GM23248 (cell line): ENCODE measurements around the gene EFCAB6. TPM values are rescaled to one million over a fixed set of nuclear protein-coding genes. Genes with fewer than 3 reads are reported as not detected.

Experiments used
- DNase-seq: peaks from one replicate; pipeline ENCODE4 v3.0.0-alpha.2; 2015
- H2AFZ ChIP-seq: fragments of 200-600 bp; sonication (generic); 2 replicates; pipeline ENCODE4 v1.6.1; 2016; ENCODE audit warnings: antibody characterized with exemption
- H3F3A ChIP-seq: fragments of 200-600 bp; sonication (generic); 2 replicates; pipeline ENCODE4 v1.6.1; 2016; ENCODE audit warnings: mild to moderate bottlenecking, antibody characterized with exemption, mixed run types; ENCODE audit not compliant: insufficient read depth
- H3K27ac ChIP-seq: fragments of 200-600 bp; sonication (generic); 2 replicates; pipeline ENCODE4 v1.5.1; 2016; ENCODE audit warnings: mild to moderate bottlenecking
- H3K27me3 ChIP-seq: fragments of 200-600 bp; sonication (generic); replicated peaks from 2 replicates; pipeline ENCODE4 v1.6.1; 2016; ENCODE audit warnings: mild to moderate bottlenecking; ENCODE audit not compliant: insufficient read depth
- H3K36me3 ChIP-seq: fragments of 200-600 bp; sonication (generic); 2 replicates; pipeline ENCODE4 v1.6.1; 2016; ENCODE audit warnings: low read depth, mild to moderate bottlenecking
- H3K4me1 ChIP-seq: fragments of 200-600 bp; sonication (generic); 2 replicates; pipeline ENCODE4 v1.6.1; 2016; ENCODE audit warnings: mild to moderate bottlenecking; ENCODE audit not compliant: insufficient read depth
- H3K4me2 ChIP-seq: fragments of 200-600 bp; sonication (generic); one replicate; pipeline ENCODE4 v1.6.1; 2016; ENCODE audit warnings: mild to moderate bottlenecking; ENCODE audit not compliant: unreplicated experiment
- H3K4me3 ChIP-seq: fragments of 200-600 bp; sonication (generic); 2 replicates; pipeline ENCODE4 v1.5.1; 2016; ENCODE audit warnings: mild to moderate bottlenecking
- H3K79me2 ChIP-seq: fragments of 200-600 bp; sonication (generic); 2 replicates; pipeline ENCODE4 v1.6.1; 2016; ENCODE audit warnings: mild to moderate bottlenecking; ENCODE audit not compliant: insufficient read depth
- H3K9ac ChIP-seq: fragments of 200-600 bp; sonication (generic); 2 replicates; pipeline ENCODE4 v1.6.1; 2016; ENCODE audit warnings: mild to moderate bottlenecking
- H3K9me2 ChIP-seq: fragments of 200-600 bp; sonication (generic); 2 replicates; pipeline ENCODE4 v1.6.1; 2016; ENCODE audit warnings: mixed run types, mild to moderate bottlenecking, moderate library complexity; ENCODE audit not compliant: insufficient read depth
- H3K9me3 ChIP-seq: fragments of 200-600 bp; sonication (generic); one replicate; pipeline ENCODE4 v1.6.1; 2017; ENCODE audit warnings: low read depth
- H4K20me1 ChIP-seq: fragments of 200-600 bp; sonication (generic); 2 replicates; pipeline ENCODE4 v1.6.0; 2016; ENCODE audit not compliant: insufficient read depth
- EZH2 ChIP-seq: fragments of 200-600 bp; sonication (generic); IDR thresholded peaks from 2 replicates; pipeline ENCODE4 v1.6.1; 2018; ENCODE audit warnings: antibody characterized with exemption, mild to moderate bottlenecking; ENCODE audit not compliant: insufficient read depth, poor library complexity, severe bottlenecking
- EZH2phosphoT487 ChIP-seq: fragments of 200-600 bp; sonication (generic); IDR thresholded peaks from 2 replicates; pipeline ENCODE4 v1.6.1; 2018; ENCODE audit warnings: antibody characterized with exemption, moderate library complexity, mild to moderate bottlenecking, low read depth; ENCODE audit not compliant: insufficient read depth
- WGBS, 2 experiments: methylation state at CpG; one replicate each; pipeline ENCODE4 v1.1.6; 2015 to 2017; ENCODE audit warnings: low lambda C conversion rate in 2 of 2, low coverage in 1 of 2; ENCODE audit errors: missing lambda C conversion rate in 2 of 2; 5-methylcytosine and 5-hydroxymethylcytosine counted together
- in situ Hi-C: fragments of 300-500 bp; cut with MboI; formaldehyde crosslinking; loops from 2 replicates; pipeline ENCODE4 v1.15.0; 2020
- polyA plus RNA-seq: library from polyadenylated mRNA; unstranded; fragments of >200 nt; fragmentation: Nextera tagmentation; extraction: Ambion mirVana; gene quantifications from 2 replicates; pipeline ENCODE4 v1.2.1, GENCODE V29; 2016
- total RNA-seq: library from RNA; depleted of rRNA; stranded (reverse); fragments of >200 nt; shearing (Covaris generic); gene quantifications from 2 replicates; pipeline ENCODE4 v1.2.3, GENCODE V29; 2014

The EFCAB6 gene
- total and polyA plus RNA-seq, 2 experiments from 2014 or later = 1.5 to 2.1 TPM

GRCh38 chr22:43542681-43543521 is 269.2 kb downstream of the EFCAB6 start:
- H3F3A ChIP-seq = no peaks in the 10 kb centered on the region
- H3K4me3 ChIP-seq = no peak overlapping the region
- no peaks in the 10 kb centered on the region for H3K79me2 ChIP-seq
- H3K9me3 ChIP-seq = no peaks in the 10 kb centered on the region
- H3K4me2 ChIP-seq = no peak overlapping the region
- H3K27me3 ChIP-seq = no peaks in the 10 kb centered on the region
- H3K4me1 ChIP-seq = no peaks in the 10 kb centered on the region
- no peak for TF ChIP-seq EZH2phosphoT487
- no peak for TF ChIP-seq EZH2
- no peak overlapping the region for H3K9ac ChIP-seq
- no peaks in the 10 kb centered on the region for H4K20me1 ChIP-seq
- in situ Hi-C loops = no loop called here
- H3K36me3 ChIP-seq = no peaks in the 10 kb centered on the region
- H3K9me2 ChIP-seq = no peaks in the 10 kb centered on the region
- DNase-seq = no peak
- WGBS, 2 experiments = 57 to 64% methylated on average over 23 of the region's 23 CpGs
- no peak overlapping the region for H2AFZ ChIP-seq
- no peak overlapping the region for H3K27ac ChIP-seq

GRCh38 chr22:43541462-43542407 is 270.4 kb downstream of the EFCAB6 start:
- H3K9me2 ChIP-seq = no peaks in the 10 kb centered on the region
- no peaks in the 10 kb centered on the region for H4K20me1 ChIP-seq
- no peaks in the 10 kb centered on the region for H3K79me2 ChIP-seq
- H2AFZ ChIP-seq = no peak overlapping the region
- H3K9me3 ChIP-seq = no peaks in the 10 kb centered on the region
- no peaks in the 10 kb centered on the region for H3K36me3 ChIP-seq
- H3K4me1 ChIP-seq = no peaks in the 10 kb centered on the region
- H3K27me3 ChIP-seq = no peaks in the 10 kb centered on the region
- H3F3A ChIP-seq = no peaks in the 10 kb centered on the region
- no peak overlapping the region for H3K4me3 ChIP-seq
- DNase-seq = no peak
- H3K27ac ChIP-seq = no peak overlapping the region
- WGBS, 2 experiments = 55 to 58% methylated on average over 18 of the region's 18 CpGs
- no peak overlapping the region for H3K9ac ChIP-seq
- TF ChIP-seq EZH2phosphoT487 (no peak), EZH2 (no peak)
- in situ Hi-C loops = no loop called here
- H3K4me2 ChIP-seq = no peak overlapping the region

- no peaks in the 10 kb centered on the region for H3K36me3 ChIP-seq
- H3K9me2 ChIP-seq = no peaks in the 10 kb centered on the region
- H3K4me2 ChIP-seq = no peak overlapping the region
- 49 to 59% methylated on average over 6 of the region's 6 CpGs for WGBS, 2 experiments
- H3K4me1 ChIP-seq = no peaks in the 10 kb centered on the region
- DNase-seq = no peak
- H3K9ac ChIP-seq = no peak overlapping the region
- no peaks in the 10 kb centered on the region for H3K9me3 ChIP-seq
- in situ Hi-C loops = no loop called here
- H2AFZ ChIP-seq = no peak overlapping the region
- H3K27me3 ChIP-seq = no peaks in the 10 kb centered on the region
- no peaks in the 10 kb centered on the region for H4K20me1 ChIP-seq
- no peak overlapping the region for H3K27ac ChIP-seq
- TF ChIP-seq EZH2 (no peak), EZH2phosphoT487 (no peak)
- no peaks in the 10 kb centered on the region for H3K79me2 ChIP-seq
- H3K4me3 ChIP-seq = no peak overlapping the region
- no peaks in the 10 kb centered on the region for H3F3A ChIP-seq
Observed at GRCh38 chr22:43541022-43541421, 271.1 kb downstream of the EFCAB6 start.

- no peak for DNase-seq
- Histone ChIP-seq H3K27me3 (no peaks in the 10 kb centered on the region), H2AFZ (no peak overlapping the region), H3K4me1 (no peaks in the 10 kb centered on the region), H3K9me2 (no peaks in the 10 kb centered on the region), H3K4me3 (no peak overlapping the region), H3K9me3 (no peaks in the 10 kb centered on the region), H4K20me1 (no peaks in the 10 kb centered on the region), H3F3A (no peaks in the 10 kb centered on the region), H3K79me2 (no peaks in the 10 kb centered on the region), H3K9ac (no peak overlapping the region), H3K27ac (no peak overlapping the region), H3K4me2 (no peak overlapping the region), H3K36me3 (no peaks in the 10 kb centered on the region)
- WGBS, 2 experiments = 32 to 44% methylated on average over 4 of the region's 4 CpGs
- in situ Hi-C loops = no loop called here
- TF ChIP-seq EZH2 = no peak
- no peak for TF ChIP-seq EZH2phosphoT487
Observed at GRCh38 chr22:43540529-43540923, 271.6 kb downstream of the EFCAB6 start.
